Liver (tissue), 3 donors: ENCODE measurements around the gene ARHGEF18.

Experiments
- CTCF ChIP-seq: fragments of 150-350 bp; IDR thresholded peaks from 2 replicates; pipeline ENCODE4 v1.5.1; 2017; ENCODE audit warnings: improper control_type of control experiment, low read depth, low read length; ENCODE audit not compliant: missing input control
- GABPA ChIP-seq, 2 donors: IDR thresholded peaks in 1 of 2; conservative IDR thresholded peaks in 1 of 2; 2 replicates each; pipeline ENCODE4 v1.6.1; 2016; ENCODE audit warnings: antibody characterized with exemption in 2 of 2, mild to moderate bottlenecking in 1 of 2, moderate library complexity in 1 of 2
- HNF4G ChIP-seq: IDR thresholded peaks from 2 replicates; pipeline ENCODE4 v1.6.1; 2016; ENCODE audit warnings: antibody characterized with exemption
- JUND ChIP-seq, 2 donors: IDR thresholded peaks; 2 replicates each; pipeline ENCODE4 v1.6.1; 2016; ENCODE audit warnings: antibody characterized with exemption in 2 of 2
- MAX ChIP-seq: IDR thresholded peaks from 2 replicates; pipeline ENCODE4 v1.6.1; 2016; ENCODE audit warnings: antibody characterized with exemption
- NR2F2 ChIP-seq: IDR thresholded peaks from 2 replicates; pipeline ENCODE4 v1.6.1; 2016; ENCODE audit warnings: antibody characterized with exemption
- RAD21 ChIP-seq, 2 donors: IDR thresholded peaks; 2 replicates each; pipeline ENCODE4 v1.6.1; 2016; ENCODE audit warnings: antibody characterized with exemption in 2 of 2, mild to moderate bottlenecking in 2 of 2
- REST ChIP-seq: IDR thresholded peaks from 2 replicates; pipeline ENCODE4 v1.6.1; 2016; ENCODE audit warnings: antibody characterized with exemption, mild to moderate bottlenecking
- SP1 ChIP-seq: IDR thresholded peaks from 2 replicates; pipeline ENCODE4 v1.6.1; 2018; ENCODE audit warnings: antibody characterized with exemption, mild to moderate bottlenecking
- TAF1 ChIP-seq: conservative IDR thresholded peaks from 2 replicates; pipeline ENCODE4 v1.6.1; 2016; ENCODE audit warnings: antibody characterized with exemption, mild to moderate bottlenecking
- YY1 ChIP-seq: IDR thresholded peaks from 2 replicates; pipeline ENCODE4 v1.6.1; 2016; ENCODE audit warnings: antibody characterized with exemption, mild to moderate bottlenecking
- ZBTB33 ChIP-seq: IDR thresholded peaks from 2 replicates; pipeline ENCODE4 v1.6.1; 2016; ENCODE audit warnings: antibody characterized with exemption
- donor health status: healthy.
- donor health status: healthy.

- TF ChIP-seq JUND (IDR thresholded peaks at IDR 0.05) (no peak), SP1 (no peak), CTCF (no peak), GABPA (IDR thresholded peaks at IDR 0.05 in 1 of 2, conservative IDR thresholded peaks at IDR 0.05 in 1 of 2) (no peak), TAF1 (no peak), REST (no peak), RAD21 (IDR thresholded peaks at IDR 0.05) (no peak), YY1 (no peak), MAX (no peak), HNF4G (no peak), NR2F2 (no peak), ZBTB33 (no peak)
Observed at GRCh38 chr19:7373862-7374261, 25.1 kb downstream of the ARHGEF18 start.
